SHP77 treated with DMSO at 0.1 percent for 48 hours (cell line): ENCODE data around the gene KAZN.
"Not testable (repeated sequence)": the region's sequence is repeated elsewhere in the genome, so short reads cannot be mapped to it uniquely, and the experiment has no call there.

Source experiments
- DNase-seq: peaks from one replicate; lab custom pipeline; 2025; lab: John Stamatoyannopoulos, UW

Gene KAZN

DNA sequence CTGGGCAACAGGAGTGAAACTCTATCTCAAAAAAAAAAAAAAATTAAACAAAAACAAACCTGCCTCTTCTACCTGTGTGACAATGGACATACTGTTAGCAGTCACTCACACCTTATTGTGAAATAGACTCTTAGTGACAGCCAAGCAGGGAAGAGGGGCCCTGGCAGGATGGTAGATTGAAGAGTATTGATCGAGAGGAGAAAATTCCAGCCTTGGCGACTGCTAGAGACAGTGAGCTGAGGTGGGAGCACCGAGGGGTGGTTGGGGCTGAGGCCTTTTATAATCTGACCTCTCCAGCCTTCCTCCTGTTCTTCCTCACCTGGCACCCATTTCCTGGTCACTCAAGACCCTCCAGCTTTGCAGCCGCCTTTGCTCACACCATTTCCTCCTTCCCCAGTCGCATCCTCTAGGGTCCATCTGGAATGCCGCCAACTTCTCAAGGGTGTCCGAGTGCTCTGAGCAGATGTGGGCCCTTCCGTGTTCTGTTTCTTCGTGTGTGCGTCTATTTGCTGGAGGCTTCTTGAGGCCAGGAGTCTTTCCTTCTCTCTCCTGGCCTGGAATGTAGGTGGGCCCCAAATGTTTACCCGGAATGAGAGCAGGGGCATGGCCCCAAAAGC lies 358.2 kb downstream of the KAZN start:
- no peak for DNase-seq

DNA sequence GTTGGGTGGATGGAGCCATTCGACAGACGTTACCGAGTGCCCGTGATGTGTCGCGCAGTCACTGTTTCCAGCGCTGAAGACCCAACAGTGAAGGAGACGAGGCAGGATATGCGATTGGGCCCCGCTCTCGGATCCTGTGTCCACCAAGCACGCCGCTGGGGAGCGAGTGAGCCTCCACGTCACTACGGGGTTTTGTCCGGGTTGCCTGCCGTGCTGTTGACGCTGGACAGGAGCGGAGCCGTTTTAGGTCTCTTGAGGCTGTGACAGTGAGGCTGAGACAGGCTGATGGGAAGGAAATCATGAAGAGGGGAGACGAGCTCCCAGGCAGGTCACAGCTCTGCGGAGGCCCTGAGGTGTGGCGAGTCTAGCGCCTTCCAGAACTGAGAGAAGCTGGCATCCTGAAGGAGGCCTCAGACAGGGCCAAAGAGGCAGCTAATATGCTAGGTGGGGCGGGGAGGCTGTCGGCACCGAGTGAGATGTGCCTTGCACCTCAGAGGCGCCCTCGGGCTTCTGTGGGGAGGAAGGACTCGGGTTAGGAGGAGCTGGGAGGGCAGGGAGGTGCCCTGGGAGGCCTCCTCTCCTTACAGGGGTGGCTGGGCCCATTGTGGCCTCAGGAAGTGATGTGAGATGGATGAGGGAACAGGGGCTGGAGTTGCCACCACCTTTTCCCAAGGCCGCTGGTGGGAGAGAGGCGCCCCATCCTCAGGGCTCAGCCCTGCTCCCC lies 359.1 kb downstream of the KAZN start:
- DNase-seq: no peak

DNA sequence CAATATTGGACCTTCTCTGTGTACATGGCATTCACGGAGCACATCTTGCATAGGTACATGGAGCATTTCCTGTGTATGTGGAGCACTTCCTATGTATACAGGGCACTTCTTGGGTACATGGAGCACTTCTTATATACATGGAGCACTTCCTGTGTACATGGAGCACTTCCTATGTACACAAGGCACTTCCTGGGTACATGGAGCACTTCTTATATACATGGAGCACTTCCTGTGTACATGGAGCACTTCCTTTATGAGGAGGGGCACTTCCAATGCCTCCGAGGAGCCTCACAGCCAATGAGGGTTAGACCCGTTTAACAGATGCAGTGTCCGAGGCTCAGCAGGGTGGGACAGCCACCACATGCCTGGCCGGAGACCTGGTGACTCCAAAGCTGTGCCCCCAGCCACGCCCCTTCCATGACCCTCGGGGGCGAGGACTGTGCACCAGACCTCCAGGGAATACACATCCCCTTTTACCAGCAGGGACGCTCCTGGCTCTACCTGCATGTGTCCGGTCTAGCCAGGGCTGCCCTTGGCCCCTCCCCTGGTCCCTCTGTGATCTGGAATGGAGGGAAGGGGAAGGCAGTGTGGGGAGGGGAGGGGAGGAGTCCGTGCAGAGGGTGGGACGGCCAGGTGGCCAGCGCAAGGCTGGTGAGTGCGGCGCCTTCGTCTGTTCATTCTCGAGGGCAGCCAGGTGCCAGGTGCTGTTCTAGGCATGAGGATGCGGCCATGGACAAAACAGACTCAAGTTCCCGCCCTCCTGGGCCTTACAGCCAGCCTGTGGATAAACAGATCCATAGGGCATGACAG lies 360.0 kb downstream of the KAZN start:
- no peak for DNase-seq

DNA sequence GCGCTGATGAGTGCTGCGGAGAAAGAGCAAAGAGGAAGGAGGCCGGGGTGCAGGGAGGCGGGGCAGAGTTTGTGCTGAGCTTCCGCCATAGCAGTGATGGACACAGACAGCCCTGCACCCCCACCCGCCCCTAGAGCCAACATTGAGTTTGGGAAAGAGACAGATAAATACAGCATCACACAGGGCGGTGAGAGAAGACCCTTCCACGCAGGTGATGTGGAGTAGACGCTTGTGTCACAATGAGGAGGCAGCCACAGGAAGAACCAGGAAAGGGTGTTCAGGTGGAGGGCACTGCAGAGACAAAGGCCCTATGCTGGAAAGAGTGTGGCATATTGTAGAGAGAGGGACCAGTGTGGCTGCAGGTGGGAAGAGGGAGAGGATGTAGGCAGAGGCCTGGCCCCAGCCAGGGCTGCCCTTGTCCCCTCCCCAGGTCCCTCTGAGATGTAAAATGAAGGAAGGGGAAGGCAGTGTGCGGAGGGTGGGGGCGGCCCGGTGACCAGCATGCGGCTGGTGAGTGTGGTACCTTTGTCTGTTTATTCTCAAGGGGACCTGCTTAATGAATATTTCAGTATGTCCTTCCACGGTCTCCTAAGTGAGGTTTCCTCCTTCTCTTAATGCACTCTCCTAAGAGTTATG lies 360.7 kb downstream of the KAZN start:
- no peak for DNase-seq

DNA sequence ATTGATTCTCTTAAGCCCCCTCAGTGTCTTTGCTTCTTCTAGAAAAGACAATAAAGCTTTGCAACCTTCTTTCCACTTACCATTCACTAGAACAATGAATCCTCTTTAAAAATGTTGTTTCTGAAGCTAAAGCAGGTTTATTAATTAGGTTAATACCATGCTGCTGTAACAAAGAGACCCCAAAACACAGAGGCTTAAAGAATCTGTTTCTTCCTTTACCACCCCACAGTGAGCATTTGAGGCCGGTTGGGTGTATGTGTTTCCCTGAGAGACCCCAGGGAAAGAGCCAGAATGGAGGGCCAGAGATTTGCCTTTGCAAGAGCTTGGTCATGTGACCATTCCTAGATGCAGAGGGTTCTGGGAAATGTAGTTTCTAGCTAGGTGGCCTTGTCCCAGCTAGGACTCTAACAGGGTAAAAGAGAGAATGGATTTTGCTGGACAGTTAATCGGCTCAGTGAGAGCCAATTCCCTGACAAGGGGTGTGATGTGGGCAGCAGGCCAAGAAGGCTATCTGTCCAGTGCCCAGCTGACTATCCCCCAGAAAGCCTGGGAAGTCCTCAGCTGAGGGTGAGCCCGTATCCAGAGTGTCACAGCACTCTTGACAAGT lies 363.3 kb downstream of the KAZN start:
- DNase-seq: no peak

DNA sequence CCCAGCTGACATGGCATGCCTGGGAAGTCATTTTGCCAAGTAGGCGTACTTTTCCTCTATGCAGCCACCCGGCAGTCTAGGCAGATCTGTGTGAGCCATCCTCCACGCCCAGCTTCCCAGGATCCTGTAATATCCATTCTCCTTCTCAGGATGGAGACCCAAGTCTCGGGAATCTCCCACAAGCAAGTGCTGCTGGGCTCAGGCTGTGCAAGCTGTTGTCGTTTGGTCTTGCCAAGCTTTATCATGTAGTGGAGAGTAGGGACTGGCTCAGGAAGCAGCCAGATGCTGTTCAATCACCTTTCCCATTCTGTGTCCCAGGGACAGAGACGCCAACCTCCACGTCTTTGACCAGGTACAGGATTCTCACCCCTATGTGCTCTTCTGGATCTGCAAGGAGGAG lies 363.9 kb downstream of the KAZN start:
- no peak for DNase-seq

DNA sequence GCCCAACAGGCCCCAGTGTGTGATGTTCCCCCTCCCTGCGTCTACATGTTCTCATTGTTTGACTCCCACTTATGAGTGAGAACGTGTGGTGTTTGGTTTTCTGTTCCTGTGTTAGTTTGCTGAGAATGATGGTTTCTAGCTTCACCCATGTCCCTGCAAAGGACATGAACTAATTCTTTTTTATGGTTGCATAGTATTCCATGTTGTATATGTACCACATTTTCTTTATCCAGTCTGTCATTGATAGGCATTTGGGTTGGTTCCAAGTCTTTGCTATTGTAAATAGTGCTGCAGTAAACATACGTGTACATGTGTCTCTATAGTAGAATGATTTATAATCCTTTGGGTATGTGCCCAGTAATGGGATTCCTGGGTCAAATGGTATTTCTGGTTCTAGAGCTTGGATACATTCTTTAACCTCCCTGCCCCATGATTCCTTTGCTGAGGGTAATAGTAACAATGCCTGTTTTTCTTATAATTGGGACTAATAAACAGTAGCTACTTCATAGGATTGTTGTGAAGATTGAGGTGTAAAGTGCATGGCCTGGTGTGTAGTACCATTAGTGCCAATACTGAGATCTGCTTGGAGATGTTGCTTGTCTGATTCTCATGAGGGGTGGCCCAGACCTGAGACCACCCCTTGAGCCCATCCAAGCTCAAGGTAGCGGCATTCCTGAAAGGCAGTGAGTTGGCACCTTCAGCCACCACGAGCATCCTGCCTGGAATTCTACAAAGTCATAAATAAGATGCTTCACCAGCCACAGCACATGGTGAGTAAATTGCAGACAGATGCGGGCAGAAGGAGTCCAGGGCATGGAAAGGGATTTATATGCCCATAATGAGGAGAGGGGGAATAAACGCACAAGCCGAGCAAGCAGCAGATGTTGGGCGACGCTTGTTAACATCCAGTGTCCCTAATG lies 365.6 kb downstream of the KAZN start:
- not testable (repeated sequence) for DNase-seq

DNA sequence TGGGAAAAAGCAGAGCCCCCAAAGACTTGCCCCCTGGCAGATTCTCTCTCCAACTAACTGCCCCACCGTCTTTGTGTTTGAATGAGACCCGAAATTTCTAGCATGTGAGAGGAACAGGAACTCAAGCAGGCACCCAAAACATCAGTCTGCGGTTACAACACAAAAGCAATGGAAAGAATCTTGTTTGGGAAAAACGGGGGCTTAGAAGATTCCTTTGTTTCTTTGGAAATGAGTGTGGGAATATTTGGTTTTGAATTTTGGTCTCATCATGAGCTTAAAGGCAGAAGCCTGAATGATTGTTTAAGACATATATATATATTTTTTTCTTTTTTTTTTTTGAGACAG lies 366.2 kb downstream of the KAZN start:
- no peak for DNase-seq

DNA sequence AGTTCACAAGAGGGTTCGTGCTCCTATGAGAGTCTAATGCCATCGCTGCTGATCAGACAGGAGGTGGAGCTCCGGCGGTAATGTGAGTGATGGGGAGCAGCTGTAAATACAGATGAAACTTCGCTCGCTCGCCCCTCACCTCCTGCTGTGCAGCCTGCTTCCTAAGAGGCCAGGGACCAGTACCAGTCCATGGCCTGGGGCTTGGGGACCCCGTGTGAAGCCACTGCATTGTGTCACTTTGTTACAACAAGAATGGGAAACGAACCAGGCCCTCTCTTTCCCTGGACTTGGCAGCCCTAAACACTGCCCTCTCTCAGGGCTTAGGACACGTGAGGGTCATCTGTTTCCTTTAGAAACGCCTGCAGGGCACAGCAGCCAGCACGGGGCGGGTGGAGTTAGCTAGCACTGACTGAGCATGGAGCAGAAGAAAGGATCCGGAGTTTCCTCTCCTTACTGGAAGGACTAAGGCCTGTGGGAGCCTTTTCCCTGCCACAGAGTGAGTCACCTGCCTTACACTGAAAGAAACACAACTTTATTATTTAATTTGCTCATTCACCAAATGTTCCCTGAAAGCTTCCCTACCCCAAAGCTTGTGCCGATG lies 369.9 kb downstream of the KAZN start:
- DNase-seq: no peak

DNA sequence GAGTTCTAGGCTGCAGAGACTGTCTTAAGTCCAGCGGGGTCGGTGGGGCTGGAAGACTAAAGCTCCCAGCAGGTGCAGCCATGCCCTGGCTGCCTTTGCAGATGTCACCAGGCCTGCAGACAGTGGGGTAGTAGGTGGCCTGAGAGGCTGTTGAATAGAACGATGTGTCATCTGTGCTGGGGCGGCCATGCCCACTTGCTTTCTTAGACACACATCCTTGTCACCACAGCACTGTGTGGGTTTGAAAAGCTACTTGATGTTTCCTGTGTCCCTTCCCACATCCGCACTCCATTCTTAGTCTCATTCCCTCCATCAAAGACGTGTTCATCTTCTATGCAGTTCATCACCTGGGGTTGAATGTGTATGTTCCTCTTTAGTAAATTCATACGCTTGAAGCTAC lies 370.5 kb downstream of the KAZN start:
- no peak for DNase-seq

DNA sequence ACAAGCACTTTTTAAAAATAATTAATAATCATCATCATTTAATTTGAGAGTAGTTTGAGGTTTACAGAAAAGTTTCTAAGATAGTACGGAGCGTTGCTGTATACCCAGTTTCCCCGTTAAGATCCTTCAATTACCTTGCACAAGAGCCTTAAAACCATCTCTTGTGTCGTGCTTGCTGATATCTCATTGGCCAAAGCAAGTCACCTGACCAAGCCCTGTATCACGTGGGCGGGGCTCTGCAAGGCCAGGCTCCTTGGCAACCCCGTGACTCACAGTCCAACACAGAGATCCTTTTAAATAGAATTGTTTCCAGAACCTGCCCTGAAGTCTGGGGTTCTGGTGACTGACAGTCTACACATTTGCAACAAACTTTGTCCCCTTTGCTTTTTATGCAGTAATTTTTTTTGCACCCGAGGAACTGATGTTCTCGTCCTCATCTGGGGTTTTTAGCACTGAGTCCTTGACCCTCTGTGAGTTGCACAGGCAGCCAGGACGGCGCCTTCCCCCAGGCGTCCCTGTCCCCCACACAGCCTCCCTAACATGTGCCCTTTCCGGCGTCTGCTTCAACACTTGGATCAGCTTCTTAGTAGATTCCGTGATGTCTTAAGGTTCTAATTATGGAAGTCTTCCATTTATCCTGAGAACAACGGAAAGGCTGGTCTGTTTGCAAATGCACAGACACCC lies 371.8 kb downstream of the KAZN start:
- no peak for DNase-seq

DNA sequence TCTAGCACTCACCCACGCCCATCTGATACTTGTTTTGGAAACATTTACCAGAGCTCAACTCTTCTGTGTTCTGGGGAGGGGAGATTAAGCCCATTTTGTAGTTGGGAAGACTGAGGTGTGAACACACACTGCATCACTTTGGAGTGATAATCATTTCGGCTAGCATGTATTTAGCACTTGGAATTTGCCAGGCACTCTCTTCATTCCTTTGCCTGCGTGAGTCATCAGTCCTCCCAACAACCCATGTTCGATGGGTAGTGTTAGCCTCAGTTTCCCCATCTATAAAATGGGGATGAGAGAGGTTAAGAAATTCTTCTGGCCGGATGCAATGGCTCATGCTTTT lies 372.3 kb downstream of the KAZN start:
- no peak for DNase-seq

DNA sequence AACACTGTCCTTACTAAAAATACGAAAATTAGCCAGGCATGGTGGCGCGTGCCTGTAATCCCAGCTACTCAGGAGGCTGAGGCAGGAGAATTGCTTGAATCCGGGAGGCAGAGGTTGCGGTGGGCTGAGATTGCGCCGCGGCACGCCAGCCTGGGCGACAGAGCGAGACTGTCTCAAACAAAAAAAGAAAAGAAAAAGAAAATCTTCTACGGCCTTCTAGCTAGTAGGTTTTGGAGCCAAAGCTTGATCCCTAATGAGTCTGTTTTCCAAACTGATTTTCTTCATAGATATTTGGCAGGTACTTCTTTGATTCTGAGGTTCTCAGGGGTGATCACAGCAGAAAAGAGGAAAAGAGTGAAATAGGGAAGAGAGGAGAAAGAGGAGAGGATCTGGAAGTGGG lies 372.7 kb downstream of the KAZN start:
- DNase-seq: no peak

DNA sequence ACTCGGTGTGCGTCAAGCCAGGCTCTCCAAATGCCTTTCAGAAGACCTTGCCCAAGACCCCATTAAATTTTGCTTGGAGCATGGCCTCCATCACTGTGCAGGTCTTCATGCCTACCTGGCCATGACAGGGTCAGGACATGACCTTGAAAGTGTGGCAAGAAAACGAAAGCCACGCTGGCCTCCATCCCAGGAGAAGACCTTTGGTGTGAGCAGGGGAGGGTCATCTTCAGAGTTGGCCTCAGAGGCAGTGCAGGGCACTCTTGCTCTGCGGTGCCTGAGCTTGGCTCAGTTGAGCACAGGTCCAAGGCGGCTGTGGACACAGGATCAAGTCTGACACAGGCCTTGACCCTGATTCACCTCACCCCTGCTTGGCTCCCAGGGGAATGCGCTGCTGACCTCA lies 373.6 kb downstream of the KAZN start:
- no peak for DNase-seq

DNA sequence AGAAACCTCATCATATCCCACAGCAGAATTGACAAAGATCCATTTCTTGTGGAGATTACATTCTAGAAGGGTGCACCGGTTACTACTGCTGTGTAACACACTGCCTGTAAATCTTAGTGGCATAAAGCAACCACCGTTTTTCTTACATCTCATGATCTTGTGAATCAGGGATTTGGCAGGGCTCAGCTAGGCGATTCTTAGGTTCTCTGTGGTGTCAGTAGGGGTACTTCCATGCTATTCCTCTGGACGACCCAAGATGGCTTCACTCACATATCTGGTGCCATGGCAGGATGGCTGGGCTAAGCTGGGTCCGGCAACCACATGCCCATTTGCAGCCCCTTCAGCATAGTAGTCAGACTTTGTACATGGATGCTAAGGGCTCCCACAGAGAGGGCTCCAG lies 375.3 kb downstream of the KAZN start:
- DNase-seq: no peak

DNA sequence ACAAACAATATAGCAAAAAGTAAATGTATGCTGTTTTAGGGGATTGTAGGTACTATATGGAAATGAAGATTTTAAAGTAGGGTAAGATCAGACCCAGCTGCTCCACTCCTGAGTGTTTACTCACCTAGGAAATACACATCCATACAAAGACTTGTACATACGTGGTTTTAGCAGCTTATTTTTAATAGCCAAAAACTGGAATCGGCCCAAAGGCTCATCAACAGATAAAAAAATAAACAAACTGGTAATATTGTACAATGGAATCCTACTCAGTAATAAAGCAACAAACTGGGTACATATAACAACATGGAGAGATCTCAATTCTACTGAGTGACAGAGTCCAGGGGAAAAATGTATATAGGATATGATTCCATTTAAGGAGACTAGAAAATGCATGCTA lies 375.9 kb downstream of the KAZN start:
- no peak for DNase-seq

DNA sequence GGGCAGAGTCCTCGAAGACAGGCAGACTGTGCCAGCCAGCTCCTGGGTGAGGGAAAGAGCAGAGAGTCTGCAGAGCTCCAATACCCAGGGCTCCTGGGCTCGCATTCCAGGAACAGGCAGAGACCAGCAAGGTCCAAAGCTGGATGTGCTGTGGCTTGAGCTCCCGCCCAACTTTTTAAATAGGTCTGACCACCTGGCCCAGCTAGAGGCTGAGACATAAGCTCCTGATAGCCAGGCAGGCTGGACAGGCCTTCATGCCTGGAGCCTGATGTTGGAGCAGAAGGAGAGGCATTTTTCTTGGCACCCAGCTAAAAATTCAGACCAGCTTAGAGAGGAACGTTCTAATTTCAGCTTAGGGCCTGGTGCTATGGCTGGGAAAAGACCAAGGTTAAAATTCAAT lies 376.6 kb downstream of the KAZN start:
- no peak for DNase-seq

DNA sequence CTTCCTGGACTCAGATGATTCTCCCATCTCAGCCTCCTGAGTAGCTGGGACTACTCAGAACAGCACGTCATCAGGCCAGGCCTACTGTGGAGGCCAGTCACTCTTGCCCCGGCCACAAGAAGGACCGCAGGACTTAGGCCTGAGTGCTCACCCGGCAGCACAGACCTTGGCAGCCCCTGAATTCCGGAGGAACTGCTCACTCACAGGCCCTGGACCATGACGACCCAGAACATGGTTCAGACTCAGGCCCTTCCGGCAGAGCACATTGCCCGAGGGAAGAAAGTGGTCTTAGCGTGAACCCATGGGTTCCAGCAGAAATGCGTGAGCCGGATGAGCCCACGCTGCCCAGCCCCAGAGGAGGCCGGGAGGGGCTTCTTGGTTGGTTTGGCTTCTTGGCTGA lies 377.8 kb downstream of the KAZN start:
- no peak for DNase-seq

DNA sequence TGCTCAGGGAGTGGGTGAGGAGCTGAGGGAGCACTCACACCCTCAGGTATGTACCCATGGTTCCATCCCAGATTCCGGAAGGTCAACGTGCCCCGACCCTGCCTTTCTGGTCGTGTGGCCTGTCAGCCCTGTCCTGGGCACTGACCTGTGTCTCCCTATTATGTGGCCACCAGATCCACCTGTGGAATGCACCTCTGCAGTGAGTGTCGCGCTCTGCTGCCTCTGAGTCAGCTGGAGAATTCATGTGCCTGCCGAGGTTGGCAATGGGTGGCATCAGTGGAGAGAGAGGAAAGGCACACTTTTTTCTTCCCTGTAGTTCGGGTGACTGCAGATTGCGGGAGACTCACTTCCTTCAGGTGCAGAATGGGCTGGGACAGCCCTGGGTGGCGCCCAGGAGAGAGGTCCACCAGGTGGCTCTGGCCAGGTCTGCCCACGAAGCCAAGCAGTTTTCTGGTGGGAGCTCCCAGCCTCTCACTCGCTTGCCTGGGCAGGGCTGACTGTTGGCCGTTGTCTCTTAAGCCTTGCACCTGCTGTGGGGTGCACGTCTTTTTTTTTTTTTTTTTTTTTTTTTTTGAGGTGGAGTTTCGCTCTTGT lies 378.9 kb downstream of the KAZN start:
- no peak for DNase-seq

DNA sequence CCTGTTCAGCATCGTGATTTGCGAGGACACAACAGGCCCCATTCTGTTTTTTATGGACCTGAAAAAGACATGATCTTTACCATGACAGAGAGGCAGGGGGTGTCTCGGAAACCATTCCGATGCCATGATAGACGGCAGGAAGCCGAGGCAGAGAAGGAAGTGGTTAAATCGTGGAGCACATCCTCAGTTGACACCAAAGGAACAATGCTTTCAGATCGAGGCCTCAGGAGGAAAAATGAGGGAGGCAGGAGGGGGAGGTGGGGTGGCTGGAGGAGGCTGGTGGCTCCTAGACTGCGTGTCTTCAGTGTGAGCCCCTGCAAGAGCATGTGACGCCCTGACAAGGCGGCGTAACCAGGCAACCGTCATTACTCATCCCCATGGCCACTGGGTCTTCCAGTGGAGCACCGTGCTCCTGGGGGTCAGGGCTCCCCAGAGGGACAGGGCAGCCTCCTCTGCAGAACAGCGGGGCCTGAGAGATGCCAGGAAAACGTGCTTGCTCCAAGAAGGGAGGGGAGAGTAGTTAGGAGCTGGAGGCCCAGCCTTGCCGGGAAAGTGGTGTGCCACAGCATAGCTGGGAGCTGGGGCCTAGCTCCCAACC lies 382.2 kb downstream of the KAZN start:
- no peak for DNase-seq
